Measurements from ENCODE around the gene SRRD.
A peak's percentile ranks its signal among the peaks of the same experiment; 100 is the strongest.
"Not testable (repeated sequence)": the region's sequence is repeated elsewhere in the genome, so short reads cannot be mapped to it uniquely, and the experiment has no call there.

The SRRD gene

DNA sequence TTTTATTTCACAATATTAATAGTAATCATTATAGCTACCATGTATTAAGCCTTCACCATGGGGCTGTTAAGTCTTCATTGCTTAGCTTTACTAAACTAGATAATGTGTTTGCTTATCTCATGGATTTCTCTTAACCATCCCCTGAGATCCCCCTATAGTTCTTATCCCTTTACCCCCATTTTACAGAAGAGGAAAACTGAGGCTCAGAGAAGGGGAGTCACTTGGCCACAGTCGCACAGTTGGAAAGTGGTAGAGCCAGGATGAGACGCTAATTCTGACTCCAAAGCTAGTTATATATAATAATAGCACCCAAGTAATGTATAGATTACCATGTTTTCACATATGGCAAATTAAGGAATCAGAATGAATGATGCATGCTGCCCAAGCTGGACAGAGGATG lies 38.3 kb downstream of the SRRD start:
- DNase-seq (ENCODE audit: low read depth) = no peak

- DNase-seq (ENCODE audit: low read depth) = no peak
Observed at GRCh38 chr22:26522592-26522991, 38.9 kb downstream of the SRRD start.

DNA sequence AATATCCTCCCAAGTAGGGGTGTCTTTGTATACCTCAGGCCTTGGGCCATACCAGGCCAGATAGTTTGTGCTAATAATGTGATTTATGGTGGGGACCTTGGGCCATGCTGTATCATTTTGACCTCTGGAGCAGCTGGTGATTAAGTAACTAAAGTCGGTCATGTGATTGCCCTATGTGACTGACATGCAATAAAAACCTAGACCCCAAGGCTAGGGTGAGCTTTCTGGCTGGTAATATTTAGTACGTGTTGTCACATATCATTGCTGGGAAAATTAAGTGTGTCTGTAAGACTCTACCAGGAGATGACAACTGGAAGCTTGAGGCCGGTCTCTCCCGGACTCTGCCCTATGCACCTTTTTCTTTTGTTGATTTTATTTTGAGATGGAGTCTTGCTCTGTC lies 41.2 kb downstream of the SRRD start:
- DNase-seq (ENCODE audit: low read depth) = no peak

- DNase-seq (ENCODE audit: low read depth) = no peak
Observed at GRCh38 chr22:26525946-26526564, 42.4 kb downstream of the SRRD start.

- DNase-seq (ENCODE audit: low read depth) = no peak
Observed at GRCh38 chr22:26527167-26527566, 43.5 kb downstream of the SRRD start.

GRCh38 chr22:26527574-26528465 lies 44.1 kb downstream of the SRRD start:
- DNase-seq (ENCODE audit: low read depth) = no peak

DNA sequence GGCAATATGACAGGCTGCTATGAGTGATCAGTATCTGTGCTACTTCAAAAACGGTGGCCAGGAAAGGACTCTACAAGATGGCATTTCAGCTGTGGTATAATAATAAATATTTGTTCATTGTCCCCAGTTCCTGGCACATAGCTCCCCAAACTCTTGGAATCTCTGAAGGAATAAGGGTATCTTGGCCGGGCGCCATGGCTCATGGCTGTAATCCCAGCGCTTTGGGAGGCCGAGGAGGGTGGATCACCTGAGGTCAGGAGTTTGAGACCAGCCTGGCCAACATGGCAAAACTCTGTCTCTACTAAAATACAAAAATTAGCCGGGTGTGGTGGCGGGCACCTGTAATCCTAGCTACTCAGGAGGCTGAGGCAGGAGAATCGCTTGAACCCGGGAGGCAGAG lies 44.8 kb downstream of the SRRD start:
- not testable (repeated sequence) for DNase-seq (ENCODE audit: low read depth)

DNA sequence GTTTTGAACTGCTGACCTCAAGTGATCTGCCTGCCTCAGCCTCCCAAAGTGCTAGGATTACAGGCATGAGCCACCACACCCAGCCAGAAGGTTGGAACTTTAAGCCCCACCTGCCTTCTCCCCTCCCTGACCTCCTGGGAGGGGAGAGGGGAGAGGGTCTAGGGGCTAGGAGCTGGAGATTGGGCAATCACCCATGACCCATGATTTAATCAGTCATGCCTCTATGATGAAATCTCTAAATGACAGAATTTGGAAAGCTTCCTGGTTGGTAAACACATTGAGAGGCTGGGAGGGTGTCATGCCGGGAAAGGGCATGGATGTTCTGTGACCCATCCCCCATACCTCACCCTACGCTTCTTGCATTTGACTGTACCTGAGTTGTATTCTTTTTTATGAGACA lies 45.7 kb downstream of the SRRD start:
- DNase-seq (ENCODE audit: low read depth) = no peak

DNA sequence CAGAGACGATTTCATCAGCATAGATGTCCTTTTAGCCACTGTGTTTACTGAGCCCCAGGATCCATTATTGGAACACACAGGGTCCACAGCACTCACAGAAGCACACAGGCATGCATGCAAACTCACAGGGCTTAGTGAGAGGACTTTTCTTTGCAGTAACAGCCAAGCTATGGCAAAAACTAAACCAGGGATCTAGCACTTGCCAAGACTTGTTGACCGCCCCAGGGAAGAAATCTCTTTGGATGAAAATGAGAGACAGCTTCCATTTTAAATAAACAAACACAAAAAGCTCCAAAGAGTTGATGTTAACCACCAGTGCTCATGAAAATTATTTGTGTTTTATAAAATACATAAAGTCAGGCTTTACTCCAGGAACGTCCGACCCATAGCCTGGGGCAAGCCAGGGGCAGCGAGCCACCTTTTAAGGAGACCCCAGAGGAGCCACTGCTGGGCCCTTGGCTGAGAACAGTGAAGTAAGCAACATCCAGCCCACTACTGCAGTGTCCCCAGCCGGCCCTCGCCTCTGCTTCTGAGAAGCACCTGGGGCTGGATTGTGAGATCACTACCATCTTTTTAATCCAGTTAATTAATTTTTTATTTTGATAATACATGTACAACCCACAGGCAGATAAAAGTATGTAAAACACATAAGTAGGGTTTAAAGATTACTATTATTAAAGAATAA lies 50.6 kb downstream of the SRRD start:
- no peak for DNase-seq (ENCODE audit: low read depth)

DNA sequence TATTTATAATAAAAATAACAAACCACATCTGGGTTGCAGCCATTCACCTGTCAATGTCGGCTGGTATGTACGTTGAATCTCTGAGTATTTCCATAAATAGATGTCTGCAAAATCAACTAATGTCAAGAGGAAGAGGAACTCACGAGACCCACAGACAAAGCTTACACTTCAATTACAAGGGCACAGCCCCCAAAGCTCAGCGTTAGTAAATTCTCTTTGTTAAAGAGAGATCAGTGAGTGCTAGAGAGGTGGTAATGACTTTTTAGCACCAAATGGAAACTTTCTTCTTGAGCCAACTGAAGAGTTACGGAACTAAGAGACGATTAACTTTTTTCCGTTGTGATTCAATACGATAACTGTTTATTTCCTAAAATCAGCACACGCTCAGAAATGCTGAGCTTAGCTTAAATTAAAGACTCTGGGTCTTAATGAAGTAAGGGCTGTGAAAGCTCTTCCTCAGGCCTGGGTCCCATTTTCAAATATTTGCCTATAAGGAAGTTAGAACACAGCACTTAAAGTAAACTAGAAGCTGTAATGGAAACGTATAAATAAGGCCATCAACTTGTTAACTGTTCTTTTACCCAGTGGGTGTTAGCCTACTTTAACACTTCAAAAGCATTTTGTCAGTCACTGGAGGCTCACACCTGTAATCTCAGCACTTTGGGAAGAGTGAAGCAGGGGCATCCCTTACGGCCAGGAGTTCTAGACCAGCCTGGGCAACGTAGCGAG lies 51.4 kb downstream of the SRRD start:
- no peak for DNase-seq (ENCODE audit: low read depth)

- DNase-seq (ENCODE audit: low read depth) = no peak
Observed at GRCh38 chr22:26535603-26535908, 51.9 kb downstream of the SRRD start.

- no peak for DNase-seq (ENCODE audit: low read depth)
Observed at GRCh38 chr22:26536056-26536761, 52.5 kb downstream of the SRRD start.

DNA sequence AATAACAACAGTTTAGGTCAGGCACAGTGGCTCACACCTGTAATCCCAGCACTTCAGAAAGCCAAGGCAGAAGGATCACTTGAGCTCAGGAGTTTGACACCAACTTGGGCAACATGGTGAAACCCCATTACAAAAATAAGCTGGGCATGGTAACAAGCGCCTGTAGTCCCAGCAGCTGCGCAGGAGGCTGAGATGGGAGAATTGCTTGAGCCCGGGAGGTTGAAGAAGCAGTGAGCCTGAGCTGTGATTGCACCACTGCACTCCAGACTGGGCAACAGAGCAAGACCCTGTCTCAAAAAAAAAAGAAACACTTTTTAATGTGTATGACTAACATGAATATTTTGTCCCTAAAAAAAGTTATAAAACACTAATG lies 53.1 kb downstream of the SRRD start:
- DNase-seq (ENCODE audit: low read depth) = no peak

DNA sequence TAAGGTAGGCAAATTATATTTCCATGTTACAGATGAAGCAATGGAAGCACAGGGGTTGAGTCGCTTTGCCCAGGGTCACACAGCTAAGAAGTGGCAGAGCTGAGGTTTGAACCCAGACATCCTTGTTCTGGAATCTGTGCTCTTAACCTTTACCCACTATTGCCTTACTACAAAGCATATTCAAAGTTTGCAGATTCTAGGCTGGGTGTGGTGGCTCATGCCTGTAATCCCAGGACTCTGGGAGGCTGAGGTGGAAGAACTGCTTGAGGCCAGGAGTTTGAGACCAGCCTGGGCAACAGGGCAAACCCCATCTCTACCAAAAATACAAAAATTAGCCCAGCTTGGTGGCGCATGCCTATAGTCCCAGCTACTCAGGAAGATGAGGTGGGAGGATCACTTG lies 56.4 kb downstream of the SRRD start:
- DNase-seq (ENCODE audit: low read depth) = no peak

DNA sequence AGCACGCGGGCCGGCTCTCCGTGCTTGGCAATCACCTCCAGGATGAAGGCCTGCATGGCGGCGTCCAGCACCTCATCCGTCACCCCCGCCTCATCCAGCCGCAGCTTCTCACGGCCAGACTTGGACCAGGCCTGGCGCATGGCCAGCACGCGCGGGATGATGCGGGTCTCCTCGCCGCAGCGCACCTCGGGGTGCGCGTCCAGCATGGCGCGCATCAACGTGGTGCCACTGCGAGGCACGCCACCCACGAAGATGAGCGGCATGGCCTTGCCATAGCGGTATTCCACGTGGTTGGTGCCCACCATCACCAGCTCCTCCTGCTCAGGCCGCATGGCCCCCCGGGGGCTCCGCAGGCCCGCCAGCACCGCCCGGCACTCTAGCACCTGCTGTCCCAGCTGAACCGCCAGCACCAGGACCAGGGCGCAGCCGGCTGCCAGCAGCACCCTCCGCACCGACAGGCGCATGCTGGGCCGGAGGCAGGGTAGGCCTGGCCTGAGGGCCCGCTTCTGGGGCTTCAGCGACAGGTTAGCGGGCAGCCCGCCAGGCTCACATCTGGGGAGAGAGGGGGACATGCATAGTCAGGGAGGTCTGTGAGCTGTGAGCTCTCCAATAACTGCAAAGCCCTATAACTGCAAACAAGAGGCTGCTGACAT lies 57.6 kb downstream of the SRRD start:
- no peak for DNase-seq (ENCODE audit: low read depth)

- DNase-seq (ENCODE audit: low read depth) = peak; percentile 4
Observed at GRCh38 chr22:26542831-26543230, 59.2 kb downstream of the SRRD start.

All from stimulated activated CD8-positive, alpha-beta memory T cell treated with anti-CD3 and anti-CD28 coated beads, Interleukin-12 subunit alpha, Interleukin-12 subunit beta, amount 100 ng/mL, for 4 hours (primary cell).